SK-N-SH (cell line): Measurements from ENCODE around the gene CLIP3. TPM values are rescaled to one million over a fixed set of nuclear protein-coding genes. Genes with fewer than 3 reads are reported as not detected.

ENCODE experiments used
- CTCF ChIA-PET: fragments of 300-600, 350-600 bp; formaldehyde crosslinking; extraction: SDS; loops from one replicate; lab custom pipeline; 2021; lab: Yijun Ruan, JAX
- POLR2A ChIA-PET: fragments of 350-600 bp; sonication (Branson Sonifier 250); formaldehyde crosslinking; extraction: SDS; loops from one replicate; lab custom pipeline; 2020; ENCODE audit warnings: antibody characterized with exemption, inconsistent platforms; lab: Yijun Ruan, JAX
- DNase-seq: peaks from one replicate; pipeline ENCODE4 v3.0.0; 2012
- H2AFZ ChIP-seq: fragments of 200-600 bp; sonication (generic); 2 replicates; pipeline ENCODE4 v1.8.1; 2016; ENCODE audit warnings: antibody characterized with exemption, mild to moderate bottlenecking, low read depth
- H3F3A ChIP-seq: fragments of 200-600 bp; sonication (generic); replicated peaks from 2 replicates; pipeline ENCODE3; 2016; ENCODE audit warnings: antibody characterized with exemption, mild to moderate bottlenecking; ENCODE audit not compliant: insufficient read depth
- H3K27ac ChIP-seq, 2 experiments: fragments of 200-500 bp in 1 of 2; fragments of 200-600 bp in 1 of 2; sonication (Bioruptor generic) in 1 of 2; sonication (generic), shearing (Covaris generic) in 1 of 2; 2 replicates each; pipeline versions ENCODE4 v1.5.1 to v1.6.1; 2014 to 2016; ENCODE audit warnings: low read depth in 2 of 2, inconsistent platforms in 1 of 2, low read length in 1 of 2, mild to moderate bottlenecking in 1 of 2, mixed read lengths in 1 of 2
- H3K27me3 ChIP-seq: fragments of 200-600 bp; sonication (generic), shearing (Covaris generic); 2 replicates; pipeline ENCODE4 v1.6.1; 2016; ENCODE audit warnings: mixed run types; ENCODE audit not compliant: insufficient read depth
- H3K36me3 ChIP-seq, 2 experiments: fragments of 200-500 bp in 1 of 2; fragments of 200-600 bp in 1 of 2; sonication (Bioruptor generic) in 1 of 2; sonication (generic) in 1 of 2; replicated peaks in 1 of 2; 2 replicates each; pipeline versions ENCODE3 to v1.5.1; 2014 to 2016; ENCODE audit warnings: low read length in 1 of 2, mild to moderate bottlenecking in 1 of 2; ENCODE audit not compliant: insufficient read depth in 2 of 2, control insufficient read depth in 1 of 2
- H3K4me1 ChIP-seq, 2 experiments: fragments of 200-500 bp in 1 of 2; fragments of 200-600 bp in 1 of 2; sonication (Bioruptor generic) in 1 of 2; sonication (generic), shearing (Covaris generic) in 1 of 2; 2 replicates each; pipeline versions ENCODE4 v1.5.1 to v1.6.1; 2014 to 2016; ENCODE audit warnings: low read depth in 1 of 2, low read length in 1 of 2, mixed run types in 1 of 2; ENCODE audit not compliant: insufficient read depth in 2 of 2, control insufficient read depth in 1 of 2
- H3K4me2 ChIP-seq: fragments of 200-600 bp; sonication (generic), shearing (Covaris generic); 2 replicates; pipeline ENCODE4 v1.6.1; 2017; ENCODE audit warnings: mixed run types
- H3K4me3 ChIP-seq, 2 experiments: fragments of 200-500 bp in 1 of 2; fragments of 200-600 bp in 1 of 2; sonication (Bioruptor generic) in 1 of 2; sonication (generic), shearing (Covaris generic) in 1 of 2; 2 replicates each; pipeline versions ENCODE4 v1.5.1 to v1.8.1; 2014 to 2016; ENCODE audit warnings: low read depth in 2 of 2, inconsistent platforms in 1 of 2, low read length in 1 of 2, mild to moderate bottlenecking in 1 of 2, mixed read lengths in 1 of 2, moderate library complexity in 1 of 2
- H3K79me2 ChIP-seq: fragments of 200-600 bp; sonication (generic); 2 replicates; pipeline ENCODE4 v1.8.1; 2017; ENCODE audit warnings: mild to moderate bottlenecking; ENCODE audit not compliant: insufficient read depth
- H3K9ac ChIP-seq: fragments of 200-600 bp; sonication (generic); 2 replicates; pipeline ENCODE4 v1.6.1; 2017; ENCODE audit warnings: mixed run types
- H3K9me2 ChIP-seq: fragments of 200-600 bp; sonication (generic); 2 replicates; pipeline ENCODE4 v1.6.1; 2017; ENCODE audit warnings: mixed run types
- H3K9me3 ChIP-seq: fragments of 200-600 bp; sonication (generic); 2 replicates; pipeline ENCODE4 v1.6.1; 2017; ENCODE audit warnings: mixed run types, mild to moderate bottlenecking, moderate library complexity
- H4K20me1 ChIP-seq: fragments of 200-600 bp; sonication (generic); 2 replicates; pipeline ENCODE4 v1.6.1; 2017; ENCODE audit warnings: mild to moderate bottlenecking, mixed run types; ENCODE audit not compliant: insufficient read depth
- ELF1 ChIP-seq: IDR thresholded peaks from 2 replicates; pipeline ENCODE4 v1.4.0; 2012
- EZH2phosphoT487 ChIP-seq: fragments of 200-600 bp; sonication (generic); IDR thresholded peaks from 2 replicates; pipeline ENCODE4 v1.6.1; 2017; ENCODE audit warnings: low read depth, mixed run types, mild to moderate bottlenecking, antibody characterized with exemption, moderate library complexity, borderline replicate concordance
- FOXJ3 ChIP-seq: sonication (generic); formaldehyde crosslinking; IDR thresholded peaks from 2 replicates; pipeline ENCODE4 v1.5.1; 2020; ENCODE audit warnings: mild to moderate bottlenecking, missing genetic modification reagents
- FOXM1 ChIP-seq: IDR thresholded peaks from 2 replicates; pipeline ENCODE4 v1.4.0; 2012; ENCODE audit warnings: low read depth, mild to moderate bottlenecking
- GABPA ChIP-seq: IDR thresholded peaks from 2 replicates; pipeline ENCODE4 v1.4.0; 2012; ENCODE audit warnings: low read depth, mild to moderate bottlenecking
- GATA2 ChIP-seq: sonication (generic); formaldehyde crosslinking; IDR thresholded peaks from 2 replicates; pipeline ENCODE4 v1.5.0; 2020; ENCODE audit warnings: mild to moderate bottlenecking, missing genetic modification reagents
- JUND ChIP-seq: IDR thresholded peaks from 2 replicates; pipeline ENCODE4 v1.4.0; 2012
- NFIC ChIP-seq: IDR thresholded peaks from 2 replicates; pipeline ENCODE4 v1.4.0; 2012; ENCODE audit warnings: borderline replicate concordance
- NRF1 ChIP-seq: IDR thresholded peaks from 2 replicates; pipeline ENCODE4 v1.6.1; 2012; ENCODE audit warnings: low read depth, mild to moderate bottlenecking, low read length
- RAD21 ChIP-seq: IDR thresholded peaks from 2 replicates; pipeline ENCODE4 v1.6.1; 2012; ENCODE audit warnings: mild to moderate bottlenecking, low read length
- RFX5 ChIP-seq: IDR thresholded peaks from 2 replicates; pipeline ENCODE4 v1.6.1; 2012; ENCODE audit warnings: mild to moderate bottlenecking, improper control_type of control experiment, low read length
- RXRA ChIP-seq: IDR thresholded peaks from 2 replicates; pipeline ENCODE4 v1.4.0; 2012; ENCODE audit warnings: low read depth, mild to moderate bottlenecking, borderline replicate concordance
- SMC3 ChIP-seq: IDR thresholded peaks from 2 replicates; pipeline ENCODE4 v1.6.1; 2012; ENCODE audit warnings: low read depth, low read length, improper control_type of control experiment
- TAF1 ChIP-seq: IDR thresholded peaks from 2 replicates; pipeline ENCODE4 v1.6.1; 2012; ENCODE audit warnings: low read depth, mild to moderate bottlenecking, low read length, moderate library complexity, borderline replicate concordance
- TCF12 ChIP-seq: IDR thresholded peaks from 2 replicates; pipeline ENCODE4 v1.4.0; 2012
- TEAD4 ChIP-seq: IDR thresholded peaks from 2 replicates; pipeline ENCODE4 v1.4.0; 2012; ENCODE audit warnings: mild to moderate bottlenecking, borderline replicate concordance; ENCODE audit not compliant: insufficient read depth
- WGBS: methylation state at CpG from one replicate; pipeline ENCODE4 v1.1.6; 2017; ENCODE audit warnings: low lambda C conversion rate; 5-methylcytosine and 5-hydroxymethylcytosine counted together
- polyA plus RNA-seq, 3 experiments: library from polyadenylated mRNA; depleted of rRNA; stranded (reverse); fragments of >200 nt; gene quantifications; 2 replicates each; pipeline ENCODE4 v1.2.3, GENCODE V29; 2012
- TF ChIP-seq, protein P1 (sequence below): fragments of 150-350 bp; IDR thresholded peaks from 2 replicates; pipeline ENCODE4 v1.6.1; 2016; ENCODE audit warnings: mild to moderate bottlenecking, low read depth, low read length
- TF ChIP-seq, protein P2 (sequence below): fragments of 200-600 bp; sonication (generic); IDR thresholded peaks from 2 replicates; pipeline ENCODE4 v1.6.1; 2017; ENCODE audit warnings: antibody characterized with exemption, mild to moderate bottlenecking, moderate library complexity
- TF ChIP-seq, protein P3 (sequence below): IDR thresholded peaks from 2 replicates; pipeline ENCODE4 v1.4.0; 2012; ENCODE audit warnings: low read depth, borderline replicate concordance
- TF ChIP-seq, protein P4 (sequence below): IDR thresholded peaks from 2 replicates; pipeline ENCODE4 v1.4.0; 2012; ENCODE audit warnings: low read depth

CLIP3 gene
- polyA plus RNA-seq, 1 of the 3 experiments (the other 2 are of a cell fraction): 13.1 TPM

DNA sequence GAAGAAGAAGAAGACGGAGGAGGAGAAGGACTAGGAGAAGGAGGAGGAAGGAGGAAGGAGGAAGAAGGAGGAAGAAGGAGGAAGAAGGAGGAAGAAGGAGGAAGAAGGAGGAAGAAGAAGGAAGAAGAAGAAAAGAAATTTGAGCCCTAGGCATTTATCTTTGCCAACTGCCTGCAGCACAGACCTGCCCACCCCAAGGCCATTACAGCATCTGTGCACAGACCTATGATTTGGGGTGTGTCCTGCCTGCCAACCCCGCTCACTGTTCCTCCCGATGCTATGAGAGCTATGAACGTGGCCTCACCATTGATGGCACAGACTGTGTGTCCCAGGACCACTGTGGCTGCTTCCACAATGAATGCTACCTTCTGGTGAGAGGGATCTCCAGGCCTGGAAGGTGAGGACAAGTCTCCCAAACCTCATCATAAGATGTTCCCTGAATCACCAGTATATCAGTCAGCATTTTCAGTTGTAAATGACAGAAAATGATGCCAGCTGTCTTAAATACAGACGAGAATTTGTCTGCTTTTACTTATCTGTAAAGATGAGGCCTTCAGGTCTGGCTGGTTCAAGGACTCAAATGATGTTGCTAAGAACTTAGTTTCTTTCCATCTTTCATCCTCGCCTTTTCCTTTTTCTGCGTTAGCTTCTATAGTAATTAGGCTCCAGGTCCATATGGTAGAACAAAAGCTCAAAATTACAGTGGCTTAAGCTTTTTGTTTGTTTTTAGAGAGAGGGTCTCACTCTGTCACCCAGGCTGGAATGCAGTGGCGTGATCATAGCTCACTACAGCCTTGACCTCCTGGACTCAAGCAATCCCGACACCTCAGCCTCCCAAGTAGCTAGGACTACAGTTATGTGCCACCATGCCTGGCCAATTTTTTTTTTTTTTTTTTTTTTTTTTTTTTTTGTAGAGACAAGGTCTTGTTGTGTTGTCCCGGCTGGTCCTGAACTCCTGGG lies 41.6 kb downstream of the CLIP3 start:
- Histone ChIP-seq H3K27ac (no peak overlapping the region), H3K9me3 (no peaks in the 10 kb centered on the region), H3K4me2 (no peak overlapping the region), H3K4me3 (no peak overlapping the region)
- no peak for DNase-seq
- TF ChIP-seq ELF1 (no peak), TCF12 (no peak), FOXJ3 (CRISPR knock-in tag) (no peak), GATA2 (no peak), JUND (no peak), GABPA (no peak), TAF1 (no peak), NFIC (no peak), NRF1 (no peak), EZH2phosphoT487 (no peak), TEAD4 (no peak), RAD21 (no peak), RFX5 (no peak), SMC3 (no peak), RXRA (no peak), FOXM1 (no peak)
- TF ChIP-seq, protein P1, sequence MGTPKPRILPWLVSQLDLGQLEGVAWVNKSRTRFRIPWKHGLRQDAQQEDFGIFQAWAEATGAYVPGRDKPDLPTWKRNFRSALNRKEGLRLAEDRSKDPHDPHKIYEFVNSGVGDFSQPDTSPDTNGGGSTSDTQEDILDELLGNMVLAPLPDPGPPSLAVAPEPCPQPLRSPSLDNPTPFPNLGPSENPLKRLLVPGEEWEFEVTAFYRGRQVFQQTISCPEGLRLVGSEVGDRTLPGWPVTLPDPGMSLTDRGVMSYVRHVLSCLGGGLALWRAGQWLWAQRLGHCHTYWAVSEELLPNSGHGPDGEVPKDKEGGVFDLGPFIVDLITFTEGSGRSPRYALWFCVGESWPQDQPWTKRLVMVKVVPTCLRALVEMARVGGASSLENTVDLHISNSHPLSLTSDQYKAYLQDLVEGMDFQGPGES: no peak
- TF ChIP-seq, protein P2, sequence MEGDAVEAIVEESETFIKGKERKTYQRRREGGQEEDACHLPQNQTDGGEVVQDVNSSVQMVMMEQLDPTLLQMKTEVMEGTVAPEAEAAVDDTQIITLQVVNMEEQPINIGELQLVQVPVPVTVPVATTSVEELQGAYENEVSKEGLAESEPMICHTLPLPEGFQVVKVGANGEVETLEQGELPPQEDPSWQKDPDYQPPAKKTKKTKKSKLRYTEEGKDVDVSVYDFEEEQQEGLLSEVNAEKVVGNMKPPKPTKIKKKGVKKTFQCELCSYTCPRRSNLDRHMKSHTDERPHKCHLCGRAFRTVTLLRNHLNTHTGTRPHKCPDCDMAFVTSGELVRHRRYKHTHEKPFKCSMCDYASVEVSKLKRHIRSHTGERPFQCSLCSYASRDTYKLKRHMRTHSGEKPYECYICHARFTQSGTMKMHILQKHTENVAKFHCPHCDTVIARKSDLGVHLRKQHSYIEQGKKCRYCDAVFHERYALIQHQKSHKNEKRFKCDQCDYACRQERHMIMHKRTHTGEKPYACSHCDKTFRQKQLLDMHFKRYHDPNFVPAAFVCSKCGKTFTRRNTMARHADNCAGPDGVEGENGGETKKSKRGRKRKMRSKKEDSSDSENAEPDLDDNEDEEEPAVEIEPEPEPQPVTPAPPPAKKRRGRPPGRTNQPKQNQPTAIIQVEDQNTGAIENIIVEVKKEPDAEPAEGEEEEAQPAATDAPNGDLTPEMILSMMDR: no peak
- TF ChIP-seq, protein P3, sequence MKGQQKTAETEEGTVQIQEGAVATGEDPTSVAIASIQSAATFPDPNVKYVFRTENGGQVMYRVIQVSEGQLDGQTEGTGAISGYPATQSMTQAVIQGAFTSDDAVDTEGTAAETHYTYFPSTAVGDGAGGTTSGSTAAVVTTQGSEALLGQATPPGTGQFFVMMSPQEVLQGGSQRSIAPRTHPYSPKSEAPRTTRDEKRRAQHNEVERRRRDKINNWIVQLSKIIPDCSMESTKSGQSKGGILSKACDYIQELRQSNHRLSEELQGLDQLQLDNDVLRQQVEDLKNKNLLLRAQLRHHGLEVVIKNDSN: no peak
- TF ChIP-seq, protein P4, sequence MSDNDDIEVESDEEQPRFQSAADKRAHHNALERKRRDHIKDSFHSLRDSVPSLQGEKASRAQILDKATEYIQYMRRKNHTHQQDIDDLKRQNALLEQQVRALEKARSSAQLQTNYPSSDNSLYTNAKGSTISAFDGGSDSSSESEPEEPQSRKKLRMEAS: no peak
- TF ChIP-seq, all 33 proteins: peak for 0
- no peaks in the 10 kb centered on the region for H3F3A ChIP-seq
- ChIA-PET CTCF (interaction anchor here (1.0 kb wide), 1 partner anchor 24 kb away, joined by 3 read pairs; no protein-coding TSS in a partner anchor), POLR2A (no interaction called here)
- H4K20me1 ChIP-seq: no peaks in the 10 kb centered on the region
- no peak overlapping the region for H2AFZ ChIP-seq
- H3K4me1 ChIP-seq: peaks cover 2 to 10% of the 10 kb centered on the region in 2 experiments; a peak in 1 of 4 replicates
- H3K27me3 ChIP-seq: peaks cover 3% of the 10 kb centered on the region; the same call in 1 of the 2 replicates
- 68% methylated on average over 10 of the region's 10 CpGs for WGBS
- no peaks in the 10 kb centered on the region for H3K9me2 ChIP-seq
- H3K79me2 ChIP-seq: peaks cover 10% of the 10 kb centered on the region
- H3K36me3 ChIP-seq: no peaks in the 10 kb centered on the region
- H3K9ac ChIP-seq: no peak overlapping the region
